ENCODE results near the gene OLFML2B. TPM values are rescaled to one million over a fixed set of nuclear protein-coding genes. Genes with fewer than 3 reads are reported as not detected.

Gene OLFML2B
- total and polyA plus RNA-seq, 12 donors: 5.5 to 24.4 (median 15.7) TPM

DNA sequence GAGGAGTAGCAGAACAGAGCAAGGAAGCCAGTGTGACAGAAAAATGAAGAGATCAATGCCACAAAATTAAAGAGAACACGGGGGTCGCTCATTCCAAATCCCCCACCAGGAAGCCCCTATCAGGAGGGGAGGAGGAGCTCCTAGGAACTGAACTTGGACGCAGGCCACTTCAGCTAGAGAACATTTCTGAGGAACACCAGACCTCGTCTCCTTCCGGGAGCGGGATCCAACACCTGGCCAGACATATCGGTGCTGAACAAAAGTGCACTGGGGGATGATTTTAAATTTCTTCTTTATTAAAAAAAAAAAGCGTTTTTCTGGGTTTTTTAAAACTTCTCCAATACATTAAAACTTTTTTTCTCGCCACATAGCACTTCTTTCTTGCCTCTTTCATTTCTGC is 40.8 kb downstream of the OLFML2B start:
- Histone ChIP-seq H3K4me1 (replicated peaks in 1 of 2) (no peaks in the 10 kb centered on the region), H3K4me3 (no peak overlapping the region), H3K27me3 (no peaks in the 10 kb centered on the region), H3K9me3 (replicated peaks in 1 of 3) (no peaks in the 10 kb centered on the region), H3K27ac (no peak overlapping the region), H3K36me3 (replicated peaks in 1 of 2) (no peaks in the 10 kb centered on the region)
- no peak for DNase-seq
- intact Hi-C loops (cut with DNase I): no loop called here
- no peak for TF ChIP-seq POLR2A (IDR thresholded peaks at IDR 0.05)
- TF ChIP-seq, protein P1, sequence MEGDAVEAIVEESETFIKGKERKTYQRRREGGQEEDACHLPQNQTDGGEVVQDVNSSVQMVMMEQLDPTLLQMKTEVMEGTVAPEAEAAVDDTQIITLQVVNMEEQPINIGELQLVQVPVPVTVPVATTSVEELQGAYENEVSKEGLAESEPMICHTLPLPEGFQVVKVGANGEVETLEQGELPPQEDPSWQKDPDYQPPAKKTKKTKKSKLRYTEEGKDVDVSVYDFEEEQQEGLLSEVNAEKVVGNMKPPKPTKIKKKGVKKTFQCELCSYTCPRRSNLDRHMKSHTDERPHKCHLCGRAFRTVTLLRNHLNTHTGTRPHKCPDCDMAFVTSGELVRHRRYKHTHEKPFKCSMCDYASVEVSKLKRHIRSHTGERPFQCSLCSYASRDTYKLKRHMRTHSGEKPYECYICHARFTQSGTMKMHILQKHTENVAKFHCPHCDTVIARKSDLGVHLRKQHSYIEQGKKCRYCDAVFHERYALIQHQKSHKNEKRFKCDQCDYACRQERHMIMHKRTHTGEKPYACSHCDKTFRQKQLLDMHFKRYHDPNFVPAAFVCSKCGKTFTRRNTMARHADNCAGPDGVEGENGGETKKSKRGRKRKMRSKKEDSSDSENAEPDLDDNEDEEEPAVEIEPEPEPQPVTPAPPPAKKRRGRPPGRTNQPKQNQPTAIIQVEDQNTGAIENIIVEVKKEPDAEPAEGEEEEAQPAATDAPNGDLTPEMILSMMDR (IDR thresholded peaks at IDR 0.05): no peak
- WGBS, 4 donors: 77 to 88% (median 85%) methylated on average over 9 of the region's 9 CpGs

DNA sequence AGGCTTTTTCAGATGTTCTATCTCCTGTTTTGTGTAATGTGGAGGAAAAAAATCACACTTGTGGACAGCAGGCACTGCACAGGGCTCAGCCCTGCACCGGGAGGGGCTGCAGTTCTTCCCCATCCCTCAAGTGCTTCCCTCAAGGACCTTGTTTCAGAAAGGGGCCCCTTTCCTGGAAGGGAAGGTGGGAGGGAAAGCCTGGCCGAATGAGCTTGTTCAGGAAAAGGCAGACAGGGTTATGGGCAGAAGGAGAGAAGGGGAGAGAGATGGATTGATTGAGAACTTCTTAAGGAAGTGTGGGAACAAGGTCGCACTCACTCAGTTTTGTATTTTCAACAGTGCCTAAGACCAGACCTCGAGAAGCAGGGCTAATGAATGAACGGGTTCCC is 41.2 kb downstream of the OLFML2B start:
- Histone ChIP-seq H3K4me1 (replicated peaks in 1 of 2) (no peaks in the 10 kb centered on the region), H3K4me3 (no peak overlapping the region), H3K27me3 (no peaks in the 10 kb centered on the region), H3K27ac (no peak overlapping the region), H3K9me3 (replicated peaks in 1 of 3) (no peaks in the 10 kb centered on the region), H3K36me3 (replicated peaks in 1 of 2) (no peaks in the 10 kb centered on the region)
- WGBS, 4 donors: 50 to 62% (median 52%) methylated on average over 5 of the region's 5 CpGs
- intact Hi-C loops (cut with DNase I): no loop called here
- no peak for TF ChIP-seq POLR2A (IDR thresholded peaks at IDR 0.05)
- TF ChIP-seq, protein P1 (IDR thresholded peaks at IDR 0.05): no peak
- DNase-seq: no peak

DNA sequence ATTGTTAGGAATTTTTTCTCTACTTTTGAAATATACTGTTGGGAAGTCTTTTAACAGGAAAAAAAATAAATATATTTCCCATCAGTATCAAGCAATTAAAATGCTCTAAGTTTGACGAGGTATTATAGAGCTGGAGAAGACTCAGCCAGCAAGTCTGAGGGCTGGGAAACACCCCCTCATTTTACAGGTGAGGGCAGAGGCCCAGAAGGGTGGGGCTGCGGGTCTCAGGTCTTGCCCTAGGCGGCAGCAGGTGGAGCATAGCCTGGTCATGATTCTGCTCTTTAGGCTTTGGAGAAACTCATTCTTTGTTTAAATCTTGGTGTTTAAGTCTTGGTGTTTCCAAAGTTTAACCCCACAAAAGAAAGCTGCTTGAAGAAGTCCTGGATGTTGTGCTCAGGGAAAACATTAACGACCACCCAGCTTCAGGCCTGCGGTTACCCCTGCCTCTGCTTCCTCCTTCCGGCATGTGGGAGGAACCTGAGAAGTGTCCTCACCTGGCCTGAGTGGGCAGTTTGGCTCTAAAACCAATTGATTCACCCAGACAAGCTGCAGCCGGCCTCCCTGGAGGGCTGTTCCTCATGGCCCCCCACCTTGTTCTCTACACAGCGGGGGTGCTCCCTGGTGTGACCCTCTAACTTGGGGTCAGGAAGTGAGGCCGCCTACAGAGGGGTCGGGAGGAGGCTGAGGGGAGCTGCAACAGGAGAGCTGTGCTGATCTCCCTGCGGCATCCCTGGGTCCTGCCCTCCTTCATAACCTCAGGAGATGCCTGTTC is 41.7 kb downstream of the OLFML2B start:
- H3K27me3 ChIP-seq: no peaks in the 10 kb centered on the region
- intact Hi-C loops (cut with DNase I): no loop called here
- H3K27ac ChIP-seq: no peak overlapping the region
- TF ChIP-seq, protein P1 (IDR thresholded peaks at IDR 0.05): no peak
- TF ChIP-seq POLR2A (IDR thresholded peaks at IDR 0.05): no peak
- 84 to 90% (median 87%) methylated on average over 7 to 11 of the region's 11 CpGs for WGBS, 4 donors
- H3K4me3 ChIP-seq: no peak overlapping the region
- no peaks in the 10 kb centered on the region for H3K9me3 ChIP-seq (replicated peaks in 1 of 3)
- no peaks in the 10 kb centered on the region for H3K36me3 ChIP-seq (replicated peaks in 1 of 2)
- H3K4me1 ChIP-seq (replicated peaks in 1 of 2): no peaks in the 10 kb centered on the region
- no peak for DNase-seq

GRCh38 chr1:161981126-161981525 is 42.5 kb downstream of the OLFML2B start:
- H3K27ac ChIP-seq: no peak overlapping the region
- no peaks in the 10 kb centered on the region for H3K36me3 ChIP-seq (replicated peaks in 1 of 2)
- no peak overlapping the region for H3K4me3 ChIP-seq
- no peaks in the 10 kb centered on the region for H3K27me3 ChIP-seq
- DNase-seq: no peak
- no peaks in the 10 kb centered on the region for H3K9me3 ChIP-seq (replicated peaks in 1 of 3)
- H3K4me1 ChIP-seq (replicated peaks in 1 of 2): no peaks in the 10 kb centered on the region
- 83 to 93% (median 89%) methylated on average over 5 to 8 of the region's 8 CpGs for WGBS, 4 donors
- no peak for TF ChIP-seq POLR2A (IDR thresholded peaks at IDR 0.05)
- TF ChIP-seq, protein P1 (IDR thresholded peaks at IDR 0.05): no peak
- intact Hi-C loops (cut with DNase I): no loop called here
